CD14-positive monocyte (primary cell): Measurements from ENCODE around the gene FGB. TPM values are rescaled to one million over a fixed set of nuclear protein-coding genes. Genes with fewer than 3 reads are reported as not detected.

Experiments
- DNase-seq, 3 donors: peaks; one replicate each; pipeline ENCODE4 v3.0.0-alpha.2; 2011 to 2022
- H2AFZ ChIP-seq: 2 replicates; pipeline ENCODE4 v1.6.0; 2012; ENCODE audit warnings: mild to moderate bottlenecking, low read depth, low read length, inconsistent platforms; ENCODE audit not compliant: insufficient read depth, poor library complexity, severe bottlenecking
- H3K27ac ChIP-seq, 2 donors: 1 replicate in 1 of 2; 2 replicates in 1 of 2; pipeline ENCODE4 v1.5.1; 2012 to 2013; ENCODE audit warnings: low read length in 2 of 2, control low read depth in 1 of 2, inconsistent platforms in 1 of 2, low read depth in 1 of 2, mild to moderate bottlenecking in 1 of 2
- H3K27me3 ChIP-seq, 2 donors: one replicate each; pipeline versions ENCODE4 v1.6.0 to v1.6.1; 2011 to 2013; ENCODE audit warnings: low read length in 2 of 2; ENCODE audit not compliant: control insufficient read depth in 2 of 2, insufficient read depth in 2 of 2
- H3K36me3 ChIP-seq, 2 donors: replicated peaks in 1 of 2; 1 replicate in 1 of 2; 2 replicates in 1 of 2; pipeline versions ENCODE4 v1.5.1 to v1.6.1; 2012 to 2013; ENCODE audit warnings: low read length in 2 of 2, control low read depth in 1 of 2, inconsistent platforms in 1 of 2, mild to moderate bottlenecking in 1 of 2; ENCODE audit not compliant: insufficient read depth in 2 of 2, control insufficient read depth in 1 of 2
- H3K4me1 ChIP-seq, 2 donors: 1 replicate in 1 of 2; 2 replicates in 1 of 2; pipeline versions ENCODE4 v1.5.1 to v1.6.1; 2012 to 2013; ENCODE audit warnings: low read length in 2 of 2, control low read depth in 1 of 2, inconsistent platforms in 1 of 2, mild to moderate bottlenecking in 1 of 2, moderate library complexity in 1 of 2; ENCODE audit not compliant: insufficient read depth in 2 of 2, control insufficient read depth in 1 of 2
- H3K4me2 ChIP-seq: replicated peaks from 2 replicates; pipeline ENCODE3; 2012; ENCODE audit warnings: low read length, moderate library complexity, mild to moderate bottlenecking; ENCODE audit not compliant: poor library complexity, severe bottlenecking; ENCODE audit errors: extremely low read depth
- H3K4me3 ChIP-seq, 3 experiments: fragments of 200-600 bp in 1 of 3; sonication (generic) in 1 of 3; replicated peaks in 1 of 3; 1 replicate in 2 of 3; 2 replicates in 1 of 3; pipeline ENCODE4 v1.5.1; 2011 to 2013; ENCODE audit warnings: low read length in 3 of 3, mild to moderate bottlenecking in 3 of 3, control low read depth in 2 of 3, low read depth in 2 of 3, inconsistent platforms in 1 of 3, moderate library complexity in 1 of 3
- H3K79me2 ChIP-seq: 2 replicates; pipeline ENCODE4 v1.6.0; 2012; ENCODE audit warnings: mild to moderate bottlenecking, control low read depth, inconsistent platforms, low read length, moderate library complexity; ENCODE audit not compliant: insufficient read depth
- H3K9ac ChIP-seq: 2 replicates; pipeline ENCODE4 v1.6.0; 2017; ENCODE audit warnings: low read length, mild to moderate bottlenecking; ENCODE audit not compliant: insufficient read depth, poor library complexity, severe bottlenecking
- H3K9me3 ChIP-seq, 2 donors: replicated peaks in 1 of 2; 1 replicate in 1 of 2; 2 replicates in 1 of 2; pipeline versions ENCODE4 v1.5.1 to v1.6.1; 2012 to 2013; ENCODE audit warnings: low read length in 2 of 2, control low read depth in 1 of 2; ENCODE audit not compliant: control insufficient read depth in 1 of 2, insufficient read depth in 1 of 2
- H4K20me1 ChIP-seq: 2 replicates; pipeline ENCODE4 v1.6.0; 2012; ENCODE audit warnings: mild to moderate bottlenecking, low read length, control low read depth, moderate library complexity; ENCODE audit not compliant: insufficient read depth
- H3K27ac Mint-ChIP-seq, 7 donors: one replicate each; pipeline ENCODE4 v1.8.0; 2020; ENCODE audit warnings: mild to moderate bottlenecking in 7 of 7, mixed read lengths in 7 of 7, moderate library complexity in 6 of 7, inconsistent platforms in 2 of 7
- H3K27me3 Mint-ChIP-seq, 3 donors: one replicate each; pipeline ENCODE4 v1.8.0; 2021 to 2022; ENCODE audit warnings: low read depth in 3 of 3, mild to moderate bottlenecking in 3 of 3, mixed read lengths in 3 of 3, moderate library complexity in 3 of 3, inconsistent platforms in 1 of 3
- H3K36me3 Mint-ChIP-seq, 2 donors: one replicate each; pipeline ENCODE4 v1.8.0; 2020; ENCODE audit warnings: mixed read lengths in 2 of 2, inconsistent platforms in 1 of 2, mild to moderate bottlenecking in 1 of 2
- H3K4me1 Mint-ChIP-seq: one replicate; pipeline ENCODE4 v1.8.0; 2020; ENCODE audit warnings: mild to moderate bottlenecking, mixed read lengths
- H3K4me3 Mint-ChIP-seq, 2 donors: one replicate each; pipeline ENCODE4 v1.8.0; 2020; ENCODE audit warnings: mild to moderate bottlenecking in 2 of 2, mixed read lengths in 2 of 2, moderate library complexity in 1 of 2
- H3K9me3 Mint-ChIP-seq, 7 donors: one replicate each; pipeline ENCODE4 v1.8.0; 2020 to 2022; ENCODE audit warnings: mixed read lengths in 7 of 7, mild to moderate bottlenecking in 6 of 7, moderate library complexity in 6 of 7, inconsistent platforms in 2 of 7
- CTCF ChIP-seq: fragments of 200-600 bp; IDR thresholded peaks from one replicate; pipeline ENCODE4 v1.8.0; 2022; ENCODE audit warnings: antibody characterized with exemption, mild to moderate bottlenecking
- WGBS: methylation state at CpG from one replicate; pipeline ENCODE4 v1.1.5; 2013; ENCODE audit warnings: missing lambda C conversion rate; ENCODE audit not compliant: insufficient coverage; 5-methylcytosine and 5-hydroxymethylcytosine counted together
- intact Hi-C, 2 donors: fragments of 100-400 bp; cut with micrococcal nuclease; formaldehyde crosslinking; loops; one replicate each; pipeline versions ENCODE4 v1.15.0 to v1.15.1; 2023
- polyA plus RNA-seq, 3 donors: library from polyadenylated mRNA; depleted of rRNA in 1 of 3; unstranded in 2 of 3; stranded (reverse) in 1 of 3; fragments of 300-500 nt in 2 of 3; fragments of >200 nt in 1 of 3; fragmentation: Illumina TruSeq in 2 of 3; gene quantifications; 1 replicate in 2 of 3; 2 replicates in 1 of 3; pipeline ENCODE4 v1.2.3, GENCODE V29; 2012 to 2021

Gene FGB
- polyA plus RNA-seq, 3 donors, result not detected

DNA sequence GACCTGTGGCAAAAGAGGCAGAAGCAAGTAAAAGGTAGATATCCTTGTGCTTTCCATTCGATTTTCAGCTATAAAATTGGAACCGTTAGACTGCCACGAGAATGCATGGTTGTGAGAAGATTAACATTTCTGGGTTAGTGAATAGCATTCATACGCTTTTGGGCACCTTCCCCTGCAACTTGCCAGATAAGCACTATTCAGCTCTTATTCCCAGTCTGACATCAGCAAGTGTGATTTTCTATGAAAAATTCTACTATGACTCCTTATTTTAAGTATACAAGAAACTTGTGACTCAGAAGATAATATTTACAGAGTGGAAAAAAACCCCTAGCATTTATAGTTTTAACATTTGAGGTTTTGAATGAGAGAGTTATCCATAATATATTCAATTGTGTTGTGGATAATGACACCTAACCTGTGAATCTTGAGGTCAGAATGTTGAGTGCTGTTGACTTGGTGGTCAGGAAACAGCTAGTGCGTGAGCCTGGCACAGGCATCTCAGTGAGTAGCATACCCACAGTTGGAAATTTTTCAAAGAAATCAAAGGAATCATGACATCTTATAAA is 3.9 kb downstream of the FGB start:
- Histone ChIP-seq H3K27me3 (no peaks in the 10 kb centered on the region), H3K79me2 (no peaks in the 10 kb centered on the region), H3K4me2 (no peak overlapping the region), H3K27ac (no peak overlapping the region), H4K20me1 (no peaks in the 10 kb centered on the region), H3K9me3 (no peaks in the 10 kb centered on the region), H3K4me3 (no peak overlapping the region), H3K36me3 (no peaks in the 10 kb centered on the region), H3K4me1 (no peaks in the 10 kb centered on the region), H3K9ac (no peak overlapping the region), H2AFZ (no peak overlapping the region)
- H3K27me3 Mint-ChIP-seq, result no peaks in the 10 kb centered on the region
- H3K9me3 Mint-ChIP-seq, result peaks cover 0 to 2% (median 0%) of the 10 kb centered on the region in 7 donors
- no CpG with 5 or more reads among the region's 5 CpGs for WGBS
- no peak for TF ChIP-seq CTCF
- no peak overlapping the region for H3K4me3 Mint-ChIP-seq
- H3K4me1 Mint-ChIP-seq, result no peaks in the 10 kb centered on the region
- H3K27ac Mint-ChIP-seq, result no peak overlapping the region
- no peaks in the 10 kb centered on the region for H3K36me3 Mint-ChIP-seq
- intact Hi-C loops, result no loop called here
- no peak for DNase-seq

- H3K4me3 Mint-ChIP-seq, result no peak overlapping the region
- WGBS, result 10% methylated on average over 2 of the region's 3 CpGs
Observed at GRCh38 chr4:154569028-154569427, 6.2 kb downstream of the FGB start.

More at GRCh38 chr4:154569028-154569427, 6.2 kb downstream of the FGB start:
- H2AFZ ChIP-seq, result no peak overlapping the region
- no peak for DNase-seq
- no peaks in the 10 kb centered on the region for H4K20me1 ChIP-seq
- no peaks in the 10 kb centered on the region for H3K79me2 ChIP-seq
- no peak overlapping the region for H3K9ac ChIP-seq
- intact Hi-C loops, result no loop called here
- Mint-ChIP-seq H3K4me1 (no peaks in the 10 kb centered on the region), H3K27me3 (no peaks in the 10 kb centered on the region), H3K27ac (no peak overlapping the region), H3K9me3 (peaks cover 0 to 2% (median 0%) of the 10 kb centered on the region in 7 donors), H3K36me3 (no peaks in the 10 kb centered on the region)
- no peak for TF ChIP-seq CTCF
- H3K4me2 ChIP-seq, result no peak overlapping the region
- H3K27ac ChIP-seq, result no peak overlapping the region
- H3K36me3 ChIP-seq, result no peaks in the 10 kb centered on the region
- H3K9me3 ChIP-seq, result no peaks in the 10 kb centered on the region
- no peak overlapping the region for H3K4me3 ChIP-seq
- H3K4me1 ChIP-seq, result no peaks in the 10 kb centered on the region
- H3K27me3 ChIP-seq, result no peaks in the 10 kb centered on the region
